Measurements from ENCODE around the gene CAV3. TPM values are rescaled to one million over a fixed set of nuclear protein-coding genes. Genes with fewer than 3 reads are reported as not detected.

CAV3 gene
- total and polyA plus RNA-seq, 2 experiments from 2014 or later, result not detected

DNA sequence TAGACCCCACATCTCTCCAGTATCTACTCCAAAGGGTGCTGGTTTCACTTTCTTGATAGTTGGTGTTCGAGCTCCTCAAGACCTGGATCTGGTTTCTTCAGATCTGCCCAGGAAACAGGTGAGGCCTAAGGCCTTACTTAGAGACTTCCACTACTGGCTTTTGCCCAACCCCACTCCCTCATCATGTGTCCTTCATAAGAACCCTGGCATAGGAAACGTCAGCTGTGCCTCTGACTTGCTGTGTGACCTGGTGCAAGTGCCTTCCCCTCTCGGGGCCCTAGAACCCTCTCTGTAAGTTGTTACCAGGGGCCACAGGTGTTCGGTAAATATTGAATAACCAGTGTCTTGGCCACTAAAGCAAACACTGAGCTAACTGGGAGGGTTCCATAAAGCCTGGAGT lies 31.9 kb downstream of the CAV3 start:
- Histone ChIP-seq H4K20me1 (replicated peaks; ENCODE audit: insufficient read depth) (no peaks in the 10 kb centered on the region), H2AFZ (no peak overlapping the region), H3K36me3 (ENCODE audit: insufficient read depth) (no peaks in the 10 kb centered on the region), H3K27ac (ENCODE audit: low read depth) (no peak overlapping the region), H3K79me2 (replicated peaks; ENCODE audit: insufficient read depth) (no peaks in the 10 kb centered on the region), H3K4me3 (no peak overlapping the region), H3K9me2 (ENCODE audit: insufficient read depth) (no peaks in the 10 kb centered on the region), H3F3A (replicated peaks; ENCODE audit: low read depth) (no peaks in the 10 kb centered on the region), H3K4me1 (ENCODE audit: insufficient read depth) (peaks cover 11% of the 10 kb centered on the region), H3K4me2 (no peak overlapping the region), H3K27me3 (ENCODE audit: insufficient read depth) (peaks cover 37% of the 10 kb centered on the region)
- Mint-ChIP-seq H3K4me3 (no peak overlapping the region), H3K4me1 (peaks cover 21% of the 10 kb centered on the region), H3K36me3 (ENCODE audit: low read depth) (no peaks in the 10 kb centered on the region), H3K27me3 (ENCODE audit: insufficient read depth, low read depth, poor library complexity) (peaks cover 43% of the 10 kb centered on the region), H3K27ac (no peak overlapping the region), H3K9me3 (no peaks in the 10 kb centered on the region)
- ATAC-seq (no peak), DNase-seq (ENCODE audit: low spot score) (no peak)
- no peak for TF ChIP-seq ZNF114 (CRISPR knock-in tag; IDR thresholded peaks at IDR 0.05)

DNA sequence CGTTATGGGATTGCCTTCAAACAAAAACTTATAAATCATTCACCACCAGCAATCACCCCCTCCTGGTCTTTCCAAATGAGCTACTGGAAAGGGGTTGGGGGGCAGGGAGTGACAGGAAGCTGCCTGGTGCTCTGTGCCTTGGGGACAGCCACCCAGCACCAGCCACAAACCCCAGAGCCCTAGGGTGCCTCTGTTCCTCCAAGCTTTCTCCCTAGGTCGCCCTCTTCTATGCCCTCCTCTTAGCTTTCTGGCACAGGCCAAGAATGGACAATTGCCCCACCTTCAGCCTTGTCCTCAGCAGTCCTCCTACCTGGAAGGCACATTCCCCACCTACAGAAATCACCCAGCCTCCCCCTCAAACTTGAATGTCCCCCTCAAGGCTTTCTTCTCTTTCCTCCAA lies 32.5 kb downstream of the CAV3 start:
- no peaks in the 10 kb centered on the region for H3K9me3 Mint-ChIP-seq
- DNase-seq (ENCODE audit: low spot score) (no peak), ATAC-seq (no peak)
- Histone ChIP-seq H3F3A (replicated peaks; ENCODE audit: low read depth) (no peaks in the 10 kb centered on the region), H4K20me1 (replicated peaks; ENCODE audit: insufficient read depth) (no peaks in the 10 kb centered on the region), H3K36me3 (ENCODE audit: insufficient read depth) (no peaks in the 10 kb centered on the region), H3K4me3 (no peak overlapping the region), H3K79me2 (replicated peaks; ENCODE audit: insufficient read depth) (no peaks in the 10 kb centered on the region), H3K4me1 (ENCODE audit: insufficient read depth) (peaks cover 12% of the 10 kb centered on the region), H2AFZ (no peak overlapping the region), H3K27me3 (ENCODE audit: insufficient read depth) (peaks cover 37% of the 10 kb centered on the region), H3K9me2 (ENCODE audit: insufficient read depth) (no peaks in the 10 kb centered on the region), H3K4me2 (no peak overlapping the region), H3K27ac (ENCODE audit: low read depth) (no peak overlapping the region)
- TF ChIP-seq, protein P1, sequence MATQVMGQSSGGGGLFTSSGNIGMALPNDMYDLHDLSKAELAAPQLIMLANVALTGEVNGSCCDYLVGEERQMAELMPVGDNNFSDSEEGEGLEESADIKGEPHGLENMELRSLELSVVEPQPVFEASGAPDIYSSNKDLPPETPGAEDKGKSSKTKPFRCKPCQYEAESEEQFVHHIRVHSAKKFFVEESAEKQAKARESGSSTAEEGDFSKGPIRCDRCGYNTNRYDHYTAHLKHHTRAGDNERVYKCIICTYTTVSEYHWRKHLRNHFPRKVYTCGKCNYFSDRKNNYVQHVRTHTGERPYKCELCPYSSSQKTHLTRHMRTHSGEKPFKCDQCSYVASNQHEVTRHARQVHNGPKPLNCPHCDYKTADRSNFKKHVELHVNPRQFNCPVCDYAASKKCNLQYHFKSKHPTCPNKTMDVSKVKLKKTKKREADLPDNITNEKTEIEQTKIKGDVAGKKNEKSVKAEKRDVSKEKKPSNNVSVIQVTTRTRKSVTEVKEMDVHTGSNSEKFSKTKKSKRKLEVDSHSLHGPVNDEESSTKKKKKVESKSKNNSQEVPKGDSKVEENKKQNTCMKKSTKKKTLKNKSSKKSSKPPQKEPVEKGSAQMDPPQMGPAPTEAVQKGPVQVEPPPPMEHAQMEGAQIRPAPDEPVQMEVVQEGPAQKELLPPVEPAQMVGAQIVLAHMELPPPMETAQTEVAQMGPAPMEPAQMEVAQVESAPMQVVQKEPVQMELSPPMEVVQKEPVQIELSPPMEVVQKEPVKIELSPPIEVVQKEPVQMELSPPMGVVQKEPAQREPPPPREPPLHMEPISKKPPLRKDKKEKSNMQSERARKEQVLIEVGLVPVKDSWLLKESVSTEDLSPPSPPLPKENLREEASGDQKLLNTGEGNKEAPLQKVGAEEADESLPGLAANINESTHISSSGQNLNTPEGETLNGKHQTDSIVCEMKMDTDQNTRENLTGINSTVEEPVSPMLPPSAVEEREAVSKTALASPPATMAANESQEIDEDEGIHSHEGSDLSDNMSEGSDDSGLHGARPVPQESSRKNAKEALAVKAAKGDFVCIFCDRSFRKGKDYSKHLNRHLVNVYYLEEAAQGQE (IDR thresholded peaks at IDR 0.05; ENCODE audit: unreplicated experiment), result no peak
- no peak for TF ChIP-seq NANOG (IDR thresholded peaks at IDR 0.05; ENCODE audit: borderline replicate concordance)
- no peak for TF ChIP-seq STAT1 (IDR thresholded peaks at IDR 0.05; ENCODE audit: unreplicated experiment)
- no peak for TF ChIP-seq EZH2 (IDR thresholded peaks at IDR 0.05; ENCODE audit: low read depth, unreplicated experiment)
- H3K36me3 Mint-ChIP-seq (ENCODE audit: low read depth), result no peaks in the 10 kb centered on the region
- H3K27me3 Mint-ChIP-seq (ENCODE audit: insufficient read depth, low read depth, poor library complexity), result peaks cover 46% of the 10 kb centered on the region
- H3K4me1 Mint-ChIP-seq, result peaks cover 27% of the 10 kb centered on the region
- no peak overlapping the region for H3K27ac Mint-ChIP-seq
- H3K4me3 Mint-ChIP-seq, result no peak overlapping the region

GRCh38 chr3:8767256-8767666 lies 33.7 kb downstream of the CAV3 start:
- no peaks in the 10 kb centered on the region for H3K36me3 ChIP-seq (ENCODE audit: insufficient read depth)
- no peaks in the 10 kb centered on the region for H3K79me2 ChIP-seq (replicated peaks; ENCODE audit: insufficient read depth)
- Mint-ChIP-seq H3K27ac (no peak overlapping the region), H3K4me1 (peaks cover 31% of the 10 kb centered on the region), H3K9me3 (no peaks in the 10 kb centered on the region), H3K27me3 (ENCODE audit: insufficient read depth, low read depth, poor library complexity) (peaks cover 46% of the 10 kb centered on the region), H3K36me3 (ENCODE audit: low read depth) (no peaks in the 10 kb centered on the region), H3K4me3 (no peak overlapping the region; the same call in 2 of the 3 replicates)
- H2AFZ ChIP-seq, result no peak overlapping the region
- peaks cover 9% of the 10 kb centered on the region; the same call in 1 of the 2 replicates for H3F3A ChIP-seq (replicated peaks; ENCODE audit: low read depth)
- H3K4me2 ChIP-seq, result peak overlapping the region; percentile 90
- H3K4me3 ChIP-seq, result peak overlapping the region; percentile 62; the same call in 1 of the 2 replicates
- DNase-seq (ENCODE audit: low spot score) (no peak), ATAC-seq (no peak)
- peaks cover 37% of the 10 kb centered on the region for H3K27me3 ChIP-seq (ENCODE audit: insufficient read depth)
- H3K9me2 ChIP-seq (ENCODE audit: insufficient read depth), result 0 out of 2 replicates have a peak, but pooled peaks cover 6% of the 10 kb centered on the region
- no peak overlapping the region for H3K27ac ChIP-seq (ENCODE audit: low read depth)
- H3K4me1 ChIP-seq (ENCODE audit: insufficient read depth), result peaks cover 21% of the 10 kb centered on the region
- H4K20me1 ChIP-seq (replicated peaks; ENCODE audit: insufficient read depth), result no peaks in the 10 kb centered on the region
- TF ChIP-seq, protein P2, sequence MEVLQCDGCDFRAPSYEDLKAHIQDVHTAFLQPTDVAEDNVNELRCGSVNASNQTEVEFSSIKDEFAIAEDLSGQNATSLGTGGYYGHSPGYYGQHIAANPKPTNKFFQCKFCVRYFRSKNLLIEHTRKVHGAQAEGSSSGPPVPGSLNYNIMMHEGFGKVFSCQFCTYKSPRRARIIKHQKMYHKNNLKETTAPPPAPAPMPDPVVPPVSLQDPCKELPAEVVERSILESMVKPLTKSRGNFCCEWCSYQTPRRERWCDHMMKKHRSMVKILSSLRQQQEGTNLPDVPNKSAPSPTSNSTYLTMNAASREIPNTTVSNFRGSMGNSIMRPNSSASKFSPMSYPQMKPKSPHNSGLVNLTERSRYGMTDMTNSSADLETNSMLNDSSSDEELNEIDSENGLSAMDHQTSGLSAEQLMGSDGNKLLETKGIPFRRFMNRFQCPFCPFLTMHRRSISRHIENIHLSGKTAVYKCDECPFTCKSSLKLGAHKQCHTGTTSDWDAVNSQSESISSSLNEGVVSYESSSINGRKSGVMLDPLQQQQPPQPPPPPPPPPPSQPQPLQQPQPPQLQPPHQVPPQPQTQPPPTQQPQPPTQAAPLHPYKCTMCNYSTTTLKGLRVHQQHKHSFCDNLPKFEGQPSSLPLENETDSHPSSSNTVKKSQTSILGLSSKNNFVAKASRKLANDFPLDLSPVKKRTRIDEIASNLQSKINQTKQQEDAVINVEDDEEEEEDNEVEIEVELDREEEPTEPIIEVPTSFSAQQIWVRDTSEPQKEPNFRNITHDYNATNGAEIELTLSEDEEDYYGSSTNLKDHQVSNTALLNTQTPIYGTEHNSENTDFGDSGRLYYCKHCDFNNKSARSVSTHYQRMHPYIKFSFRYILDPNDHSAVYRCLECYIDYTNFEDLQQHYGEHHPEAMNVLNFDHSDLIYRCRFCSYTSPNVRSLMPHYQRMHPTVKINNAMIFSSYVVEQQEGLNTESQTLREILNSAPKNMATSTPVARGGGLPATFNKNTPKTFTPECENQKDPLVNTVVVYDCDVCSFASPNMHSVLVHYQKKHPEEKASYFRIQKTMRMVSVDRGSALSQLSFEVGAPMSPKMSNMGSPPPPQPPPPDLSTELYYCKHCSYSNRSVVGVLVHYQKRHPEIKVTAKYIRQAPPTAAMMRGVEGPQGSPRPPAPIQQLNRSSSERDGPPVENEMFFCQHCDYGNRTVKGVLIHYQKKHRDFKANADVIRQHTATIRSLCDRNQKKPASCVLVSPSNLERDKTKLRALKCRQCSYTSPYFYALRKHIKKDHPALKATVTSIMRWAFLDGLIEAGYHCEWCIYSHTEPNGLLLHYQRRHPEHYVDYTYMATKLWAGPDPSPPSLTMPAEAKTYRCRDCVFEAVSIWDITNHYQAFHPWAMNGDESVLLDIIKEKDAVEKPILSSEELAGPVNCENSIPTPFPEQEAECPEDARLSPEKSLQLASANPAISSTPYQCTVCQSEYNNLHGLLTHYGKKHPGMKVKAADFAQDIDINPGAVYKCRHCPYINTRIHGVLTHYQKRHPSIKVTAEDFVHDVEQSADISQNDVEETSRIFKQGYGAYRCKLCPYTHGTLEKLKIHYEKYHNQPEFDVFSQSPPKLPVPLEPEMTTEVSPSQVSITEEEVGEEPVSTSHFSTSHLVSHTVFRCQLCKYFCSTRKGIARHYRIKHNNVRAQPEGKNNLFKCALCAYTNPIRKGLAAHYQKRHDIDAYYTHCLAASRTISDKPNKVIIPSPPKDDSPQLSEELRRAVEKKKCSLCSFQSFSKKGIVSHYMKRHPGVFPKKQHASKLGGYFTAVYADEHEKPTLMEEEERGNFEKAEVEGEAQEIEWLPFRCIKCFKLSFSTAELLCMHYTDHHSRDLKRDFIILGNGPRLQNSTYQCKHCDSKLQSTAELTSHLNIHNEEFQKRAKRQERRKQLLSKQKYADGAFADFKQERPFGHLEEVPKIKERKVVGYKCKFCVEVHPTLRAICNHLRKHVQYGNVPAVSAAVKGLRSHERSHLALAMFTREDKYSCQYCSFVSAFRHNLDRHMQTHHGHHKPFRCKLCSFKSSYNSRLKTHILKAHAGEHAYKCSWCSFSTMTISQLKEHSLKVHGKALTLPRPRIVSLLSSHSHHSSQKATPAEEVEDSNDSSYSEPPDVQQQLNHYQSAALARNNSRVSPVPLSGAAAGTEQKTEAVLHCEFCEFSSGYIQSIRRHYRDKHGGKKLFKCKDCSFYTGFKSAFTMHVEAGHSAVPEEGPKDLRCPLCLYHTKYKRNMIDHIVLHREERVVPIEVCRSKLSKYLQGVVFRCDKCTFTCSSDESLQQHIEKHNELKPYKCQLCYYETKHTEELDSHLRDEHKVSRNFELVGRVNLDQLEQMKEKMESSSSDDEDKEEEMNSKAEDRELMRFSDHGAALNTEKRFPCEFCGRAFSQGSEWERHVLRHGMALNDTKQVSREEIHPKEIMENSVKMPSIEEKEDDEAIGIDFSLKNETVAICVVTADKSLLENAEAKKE (CRISPR knock-in tag; IDR thresholded peaks at IDR 0.05), result no peak

Measured in GM23338 (cell line).